Measurements from ENCODE around the gene TMEM87B.
"Not testable (repeated sequence)": the region's sequence is repeated elsewhere in the genome, so short reads cannot be mapped to it uniquely, and the experiment has no call there.

Gene TMEM87B

DNA sequence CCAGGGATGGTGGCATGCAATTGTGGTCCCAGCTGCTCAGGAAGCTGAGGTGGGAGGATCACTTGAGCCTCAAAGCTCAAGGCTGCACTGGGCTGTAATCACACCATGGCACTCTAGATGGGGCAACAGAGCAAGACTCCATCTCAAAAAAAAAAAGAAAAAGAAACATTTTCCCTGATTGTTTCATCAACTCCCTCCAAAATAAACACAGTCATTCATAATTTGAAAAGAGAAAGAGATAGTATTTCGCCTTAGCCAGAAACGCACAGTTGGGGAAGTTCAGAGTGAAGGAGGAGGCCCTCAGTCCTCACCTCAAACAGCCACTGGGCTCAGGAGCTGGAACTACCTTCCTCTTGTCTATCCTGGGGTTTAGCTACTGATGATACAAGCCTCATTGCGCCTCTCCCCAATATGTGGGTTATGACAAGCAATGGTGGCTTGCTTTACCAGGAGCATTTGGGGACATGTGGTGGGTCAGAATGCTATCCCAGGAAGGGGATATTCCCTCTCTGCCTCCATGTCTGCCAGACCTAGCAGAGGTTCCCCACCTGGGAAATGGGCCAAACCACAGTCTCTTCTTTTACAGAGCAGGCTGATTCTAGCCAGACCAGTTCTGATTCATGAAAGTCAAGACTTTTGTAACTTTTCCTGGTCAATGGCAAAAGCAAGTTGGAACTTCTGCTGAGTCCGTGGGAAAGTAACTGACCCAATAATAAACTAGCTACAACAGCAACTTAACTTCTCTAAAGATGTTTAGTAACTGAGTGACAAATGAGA, 22.2 kb upstream of the TMEM87B start:
- DNase-seq (ENCODE audit: low spot score): peak; percentile 25

DNA sequence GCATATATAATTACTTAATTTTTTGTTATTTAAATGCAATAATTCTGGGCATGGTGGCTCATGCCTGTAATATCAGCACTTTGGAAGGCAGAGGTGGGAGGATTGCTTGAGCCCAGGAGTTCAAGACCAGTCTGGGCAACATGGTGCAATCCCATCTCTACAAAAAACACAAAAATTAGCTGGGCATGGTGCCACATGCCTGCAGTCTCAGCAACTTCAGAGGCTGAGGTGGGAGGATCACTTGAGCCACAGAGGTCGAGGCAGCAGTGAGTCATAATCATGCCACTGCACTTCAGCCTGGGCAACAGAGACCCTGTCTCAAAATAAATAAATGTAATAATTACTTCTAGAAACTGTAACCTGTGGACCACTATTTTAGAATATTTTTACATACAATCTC, 21.5 kb upstream of the TMEM87B start:
- no peak for DNase-seq (ENCODE audit: low spot score)

DNA sequence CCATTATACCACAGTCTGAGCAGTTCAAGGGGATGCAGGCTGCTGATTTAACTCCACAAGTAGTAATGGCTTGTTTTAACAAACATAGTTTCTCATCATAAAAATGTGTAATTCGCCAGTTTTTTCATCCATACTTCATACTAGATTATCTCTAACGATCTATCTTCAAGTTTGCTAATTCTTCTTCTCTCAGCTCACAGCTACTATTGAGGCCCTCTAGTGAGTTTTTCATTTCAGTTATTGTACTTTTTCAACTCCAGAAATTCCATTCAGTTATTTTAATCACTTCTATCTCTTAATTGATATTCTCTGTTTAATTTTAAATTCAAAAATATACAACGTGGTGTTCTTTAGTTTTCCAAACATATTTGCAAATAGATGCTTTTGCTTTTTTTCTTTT, 20.1 kb upstream of the TMEM87B start:
- no peak for DNase-seq (ENCODE audit: low spot score)

DNA sequence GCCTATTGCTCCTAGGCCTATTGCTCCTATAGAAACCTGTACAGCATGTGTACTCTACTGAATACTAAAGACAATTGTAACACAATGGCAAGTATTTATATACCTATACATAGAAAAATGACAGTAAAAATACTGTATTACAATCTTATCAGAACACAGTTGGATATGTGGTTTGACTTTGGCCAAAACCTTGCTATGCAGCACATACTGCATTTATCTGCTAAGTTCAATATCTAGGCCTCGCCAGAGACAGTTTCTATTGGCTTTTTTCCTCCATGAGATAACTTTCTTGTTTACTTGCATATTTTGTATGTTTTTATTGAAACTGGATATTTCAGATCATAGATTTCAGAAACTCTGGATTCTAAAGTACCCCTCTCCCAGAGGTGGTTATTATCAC, 19.3 kb upstream of the TMEM87B start:
- no peak for DNase-seq (ENCODE audit: low spot score)

DNA sequence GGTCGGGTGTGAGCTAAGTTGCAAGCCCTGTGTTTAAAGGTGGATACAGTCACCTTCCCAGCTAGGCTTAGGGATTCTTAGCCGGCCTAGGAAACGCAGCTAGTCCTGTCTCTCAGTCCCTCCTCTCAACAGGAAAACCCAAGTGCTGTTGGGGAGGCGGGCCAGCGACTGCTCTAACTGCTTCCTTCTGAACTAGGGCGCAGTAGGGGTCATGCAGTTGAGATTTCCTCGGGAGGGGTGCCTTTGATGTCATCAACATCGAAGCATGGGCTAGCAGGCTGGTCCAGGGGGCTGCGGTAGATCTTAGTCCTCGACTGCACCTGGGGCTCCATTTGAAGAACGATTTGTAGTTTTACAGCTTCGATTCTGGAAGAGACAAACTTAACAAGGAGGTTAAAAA, 15.5 kb upstream of the TMEM87B start:
- DNase-seq (ENCODE audit: low spot score): not testable (repeated sequence)

- DNase-seq (ENCODE audit: low spot score): not testable (repeated sequence)
These were observed 15.0 kb upstream of the TMEM87B start for GRCh38 chr2:112040066-112040465.

- DNase-seq (ENCODE audit: low spot score): not testable (repeated sequence)
These were observed 13.6 kb upstream of the TMEM87B start for GRCh38 chr2:112041460-112041859.

GRCh38 chr2:112045446-112046014, 9.5 kb upstream of the TMEM87B start:
- no peak for DNase-seq (ENCODE audit: low spot score)

DNA sequence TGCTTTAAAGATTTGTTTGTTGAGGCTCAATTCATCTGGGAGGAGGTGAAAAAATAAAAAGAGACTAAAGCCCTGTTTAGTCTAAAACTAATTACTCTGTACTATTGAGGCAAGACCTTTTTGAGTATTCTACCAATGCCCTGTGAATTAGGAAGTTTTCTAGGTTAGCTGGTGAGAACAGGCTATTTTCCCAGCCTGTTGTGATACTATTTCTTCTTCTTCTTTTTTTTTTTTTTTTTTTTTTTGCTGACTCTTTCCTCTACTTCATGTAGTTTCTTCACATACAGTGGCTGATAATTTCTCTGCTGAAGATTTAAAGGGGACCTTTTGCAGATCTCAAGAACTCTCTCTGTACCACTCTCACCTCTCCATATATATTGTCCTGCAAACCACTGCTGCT, 8.8 kb upstream of the TMEM87B start:
- no peak for DNase-seq (ENCODE audit: low spot score)

GRCh38 chr2:112047537-112048235, 7.4 kb upstream of the TMEM87B start:
- no peak for DNase-seq (ENCODE audit: low spot score)

- DNase-seq (ENCODE audit: low spot score): no peak
These were observed 6.9 kb upstream of the TMEM87B start for GRCh38 chr2:112048236-112048592.

- peak; percentile 58 for DNase-seq (ENCODE audit: low spot score)
These were observed 6.2 kb upstream of the TMEM87B start for GRCh38 chr2:112048887-112049286.

GRCh38 chr2:112050316-112050715, 4.8 kb upstream of the TMEM87B start:
- DNase-seq (ENCODE audit: low spot score): no peak

GRCh38 chr2:112053917-112054846, 887 bp upstream of the TMEM87B start:
- DNase-seq (ENCODE audit: low spot score): peak; percentile 94

GRCh38 chr2:112055730-112056625, 909 bp downstream of the TMEM87B start:
- peak; percentile 78 for DNase-seq (ENCODE audit: low spot score)

GRCh38 chr2:112056626-112056987, 1.5 kb downstream of the TMEM87B start:
- no peak for DNase-seq (ENCODE audit: low spot score)

- DNase-seq (ENCODE audit: low spot score): no peak
These were observed 4.6 kb downstream of the TMEM87B start for GRCh38 chr2:112059671-112060070.

DNA sequence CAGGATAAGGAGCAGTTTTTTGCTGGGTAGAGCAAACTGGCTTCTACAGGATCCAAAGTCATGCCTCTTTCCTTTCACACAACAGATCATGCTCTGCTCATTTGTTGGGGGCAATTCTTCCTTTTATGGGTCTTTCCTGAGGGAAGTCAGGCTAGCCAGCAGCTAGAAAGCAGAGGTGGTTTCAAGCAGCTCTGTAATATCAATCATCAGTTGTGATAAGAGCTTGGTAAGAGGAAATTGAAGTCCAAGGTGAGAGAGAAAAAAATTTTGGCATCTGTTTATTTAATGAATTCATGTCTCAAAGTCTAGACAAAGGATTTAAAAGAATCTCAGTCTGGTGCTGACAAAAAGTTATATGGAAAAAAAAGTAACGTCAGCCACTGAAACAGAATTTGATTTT, 6.2 kb downstream of the TMEM87B start:
- no peak for DNase-seq (ENCODE audit: low spot score)

DNA sequence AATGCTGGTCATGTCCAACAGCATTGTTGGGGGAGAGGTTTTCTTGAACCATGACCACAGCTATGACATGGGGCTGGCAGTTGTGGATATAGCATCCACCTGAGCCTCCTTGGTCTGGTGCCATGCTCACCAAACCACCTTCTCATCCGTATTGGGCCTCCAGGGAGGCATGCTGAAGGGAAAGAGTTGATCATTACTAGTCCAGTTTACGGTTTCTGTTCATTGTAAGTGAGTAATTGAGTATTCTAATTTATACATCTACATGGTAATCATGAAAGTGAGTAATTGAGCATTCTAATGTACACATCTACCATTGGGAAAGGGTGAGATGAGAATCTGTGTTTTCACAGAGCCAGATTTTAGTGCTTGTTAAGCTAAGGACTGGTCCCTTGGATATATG, 6.8 kb downstream of the TMEM87B start:
- no peak for DNase-seq (ENCODE audit: low spot score)

DNA sequence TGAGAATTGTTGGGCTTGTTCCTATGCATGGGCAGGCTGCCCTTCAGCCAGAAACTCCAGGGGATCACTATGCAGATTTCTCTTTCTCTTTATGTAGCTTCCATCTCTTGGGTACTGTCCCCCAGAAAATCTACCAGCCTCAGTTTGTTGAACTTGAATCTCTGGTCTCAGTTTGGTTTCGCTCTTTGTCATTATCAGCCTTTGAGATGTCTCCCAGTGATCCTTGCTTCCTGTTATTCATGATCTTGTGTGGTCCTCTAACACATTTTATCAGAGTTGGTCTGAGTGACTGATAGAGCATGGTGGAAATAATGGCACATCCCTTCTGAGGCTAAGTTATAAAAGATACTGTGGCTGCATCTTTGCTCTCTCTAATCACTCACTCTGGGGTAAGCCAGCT, 7.8 kb downstream of the TMEM87B start:
- DNase-seq (ENCODE audit: low spot score): no peak

DNA sequence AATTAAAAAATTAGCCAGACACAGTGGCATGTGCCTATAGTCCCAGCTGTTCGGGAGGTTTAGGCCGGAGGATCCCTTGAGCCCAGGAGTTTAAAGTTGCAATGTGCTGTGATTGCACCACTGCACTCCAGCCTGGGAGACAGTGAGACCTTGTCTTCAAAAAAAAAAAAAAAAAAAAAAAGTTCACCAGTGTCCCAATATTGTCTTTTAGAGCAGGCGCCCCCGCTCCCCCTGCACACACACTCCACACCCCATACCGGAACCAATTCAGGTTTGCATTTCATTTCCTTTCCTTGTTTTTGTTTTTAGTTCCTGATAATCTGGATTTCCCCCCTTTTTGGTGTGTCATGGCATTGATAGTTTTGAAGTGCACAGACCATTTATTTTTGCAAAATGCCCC, 10.4 kb downstream of the TMEM87B start:
- no peak for DNase-seq (ENCODE audit: low spot score)

Data from GM03348 (cell line).